Medulla oblongata (tissue), 1 donor: ENCODE data around the gene BBS12.

Experiments used
- DNase-seq: peaks from one replicate; pipeline ENCODE4 v3.0.0-alpha.2; 2015; ENCODE audit errors: extremely low spot score

The BBS12 gene

DNA sequence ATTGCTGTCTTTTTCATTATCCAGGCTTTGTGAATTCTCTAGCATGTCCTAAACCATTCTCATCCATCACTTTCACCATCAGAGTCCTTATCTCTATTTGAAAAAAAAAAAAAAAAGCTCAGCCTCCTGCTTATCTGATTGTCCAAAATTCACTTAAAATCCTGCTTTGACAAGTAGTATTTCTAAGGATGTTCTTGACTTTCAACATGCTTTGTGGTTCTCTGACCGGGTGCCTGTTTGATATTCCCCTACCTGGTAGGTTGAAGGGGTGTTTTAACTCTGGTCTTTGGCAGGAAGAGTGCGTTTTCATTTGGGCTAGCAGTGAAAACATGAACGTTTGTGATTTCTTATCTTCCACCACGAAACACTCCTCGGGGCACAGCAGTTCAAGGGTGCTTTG, 17.3 kb upstream of the BBS12 start:
- no peak for DNase-seq

GRCh38 chr4:122716825-122717448, 15.6 kb upstream of the BBS12 start:
- peak; percentile 75 for DNase-seq

- DNase-seq: no peak
Measured at GRCh38 chr4:122718281-122718680, 14.2 kb upstream of the BBS12 start.

GRCh38 chr4:122722256-122722655, 10.2 kb upstream of the BBS12 start:
- no peak for DNase-seq

GRCh38 chr4:122728856-122729255, 3.6 kb upstream of the BBS12 start:
- no peak for DNase-seq

GRCh38 chr4:122731676-122732075, 828 bp upstream of the BBS12 start:
- peak; percentile 12 for DNase-seq

DNA sequence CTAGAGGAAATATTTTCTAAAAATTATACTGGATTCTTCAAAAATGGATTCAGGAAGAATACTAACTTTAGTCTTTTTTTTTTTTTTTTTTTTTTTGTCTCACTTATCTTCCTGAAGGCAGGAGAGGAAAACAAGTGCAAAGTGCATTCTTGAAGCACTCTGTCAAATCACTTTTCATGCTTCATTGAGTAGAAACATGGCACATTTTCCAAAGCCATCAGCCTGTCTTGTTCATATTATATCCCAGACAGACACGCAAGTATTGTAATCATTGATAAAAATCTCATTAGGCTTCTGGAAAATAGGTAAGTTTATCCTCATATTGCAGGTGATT, 1.2 kb downstream of the BBS12 start:
- DNase-seq: no peak

DNA sequence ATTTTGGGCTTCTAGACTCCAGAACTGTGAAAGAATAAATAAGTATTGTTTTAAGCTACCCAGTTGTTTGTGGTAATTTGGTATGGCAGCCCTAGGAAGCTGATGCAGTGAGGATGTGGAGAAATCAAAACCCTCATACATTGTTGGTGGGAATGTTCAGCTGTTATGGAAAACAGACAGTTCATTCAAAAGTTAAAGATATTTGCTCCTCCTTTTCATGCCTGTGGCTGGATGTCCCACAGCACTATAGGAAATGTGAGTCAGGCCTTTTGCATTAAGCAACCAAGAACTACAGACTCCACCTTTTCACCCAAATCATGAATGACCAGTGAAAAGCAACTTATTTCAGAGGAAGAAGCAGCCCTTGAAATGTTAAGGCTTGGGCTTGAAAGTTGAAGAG, 6.7 kb downstream of the BBS12 start:
- no peak for DNase-seq

- no peak for DNase-seq
Measured at GRCh38 chr4:122742933-122743829, 10.7 kb downstream of the BBS12 start.

GRCh38 chr4:122744229-122744628, 11.7 kb downstream of the BBS12 start:
- peak; percentile 26 for DNase-seq

DNA sequence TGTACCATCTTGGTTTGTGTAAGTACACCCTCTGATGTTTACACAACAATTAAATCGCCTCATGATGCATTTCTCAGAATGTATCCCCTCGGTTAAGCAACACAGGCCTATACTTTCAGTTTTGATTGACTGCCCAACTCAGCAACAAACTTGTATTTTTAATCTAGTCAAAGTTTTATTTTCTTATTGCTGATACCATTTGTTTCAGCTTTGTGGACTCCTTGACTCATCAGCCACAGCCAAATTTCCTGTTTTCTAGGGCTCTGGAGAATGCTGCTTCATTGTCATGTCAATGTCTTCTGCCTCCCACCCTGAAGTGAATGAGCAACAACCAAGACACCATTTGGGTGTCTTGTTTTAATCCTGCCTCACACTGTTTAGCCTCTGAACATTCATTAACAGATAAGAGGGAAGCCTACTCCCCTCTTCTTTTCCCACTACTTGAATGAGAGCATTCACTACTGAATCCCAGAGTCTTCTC, 14.0 kb downstream of the BBS12 start:
- no peak for DNase-seq

DNA sequence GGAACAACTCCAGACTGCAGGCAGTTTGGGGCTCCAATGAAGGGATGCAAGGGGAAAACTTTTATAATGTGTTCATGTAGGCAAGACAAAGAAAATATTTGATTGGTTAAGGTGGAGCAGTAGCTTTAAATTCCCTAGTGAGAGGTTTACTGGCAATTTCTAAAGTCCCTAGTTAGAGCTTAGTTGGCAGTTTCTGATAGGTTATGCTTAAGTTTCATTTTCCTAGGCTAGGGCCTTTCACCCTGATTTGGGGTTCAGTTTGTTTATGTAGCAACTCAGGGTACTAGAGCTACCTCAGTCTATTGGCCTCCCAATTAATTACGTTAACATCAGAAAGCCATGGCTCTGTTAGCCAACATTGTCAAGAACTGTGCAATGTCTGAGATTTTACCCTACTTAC, 14.6 kb downstream of the BBS12 start:
- DNase-seq: no peak

DNA sequence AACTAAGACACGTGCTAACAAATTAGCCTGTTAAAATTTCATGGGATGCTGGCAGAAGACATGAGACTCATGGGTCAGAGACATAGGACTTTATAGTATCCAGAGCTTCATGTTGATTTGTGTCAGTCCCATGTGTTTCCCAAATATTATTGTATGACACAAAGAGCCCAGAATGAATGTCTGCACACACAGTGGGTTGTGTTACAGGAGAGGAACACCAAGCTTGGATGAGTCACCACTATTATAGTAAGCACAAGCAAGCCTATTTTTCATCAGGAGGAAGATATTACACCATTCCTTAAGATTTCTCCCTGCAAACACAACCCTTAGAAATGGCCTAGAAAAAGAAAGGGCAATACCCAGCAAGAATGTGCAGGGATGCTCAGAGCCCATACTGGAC, 15.4 kb downstream of the BBS12 start:
- no peak for DNase-seq

DNA sequence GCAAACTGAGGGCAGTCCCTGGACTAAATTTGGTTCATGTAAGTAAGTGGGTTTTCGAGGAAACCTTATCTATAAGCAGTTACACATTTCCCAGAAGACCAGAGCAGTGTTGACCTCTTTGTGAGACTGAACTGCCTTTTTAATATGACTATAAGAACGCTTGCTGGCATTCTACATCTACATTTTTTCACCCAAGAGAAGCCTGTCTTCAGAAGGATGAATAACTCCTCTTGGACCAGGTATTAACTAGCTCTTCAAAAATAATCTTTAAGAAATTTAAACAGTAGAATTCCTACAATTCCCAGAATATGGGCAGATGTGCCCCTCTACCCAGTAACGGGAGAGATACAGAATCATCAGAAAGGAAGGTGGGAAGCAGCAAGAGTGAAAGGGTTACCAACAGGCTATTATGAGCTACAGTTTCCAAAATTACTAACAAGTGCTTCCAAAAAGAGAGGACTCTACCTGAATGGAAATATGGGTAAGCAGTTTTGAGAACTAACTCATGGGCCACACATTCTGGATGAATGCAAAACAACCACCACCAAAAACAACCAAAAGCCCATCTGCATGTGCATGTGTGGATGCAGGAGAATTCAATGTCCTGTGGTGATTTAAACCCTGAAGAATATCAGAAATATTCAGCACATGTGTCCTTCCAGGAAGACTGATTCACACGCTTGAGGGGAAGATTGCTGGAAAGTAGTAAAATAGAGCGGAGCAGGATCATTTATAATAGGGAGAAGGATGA, 17.4 kb downstream of the BBS12 start:
- DNase-seq: no peak

GRCh38 chr4:122755675-122756074, 23.2 kb downstream of the BBS12 start:
- no peak for DNase-seq

GRCh38 chr4:122758033-122758432, 25.5 kb downstream of the BBS12 start:
- DNase-seq: peak; percentile 44

GRCh38 chr4:122759639-122760310, 27.3 kb downstream of the BBS12 start:
- DNase-seq: no peak

GRCh38 chr4:122762520-122762919, 30.0 kb downstream of the BBS12 start:
- DNase-seq: peak; percentile 76

DNA sequence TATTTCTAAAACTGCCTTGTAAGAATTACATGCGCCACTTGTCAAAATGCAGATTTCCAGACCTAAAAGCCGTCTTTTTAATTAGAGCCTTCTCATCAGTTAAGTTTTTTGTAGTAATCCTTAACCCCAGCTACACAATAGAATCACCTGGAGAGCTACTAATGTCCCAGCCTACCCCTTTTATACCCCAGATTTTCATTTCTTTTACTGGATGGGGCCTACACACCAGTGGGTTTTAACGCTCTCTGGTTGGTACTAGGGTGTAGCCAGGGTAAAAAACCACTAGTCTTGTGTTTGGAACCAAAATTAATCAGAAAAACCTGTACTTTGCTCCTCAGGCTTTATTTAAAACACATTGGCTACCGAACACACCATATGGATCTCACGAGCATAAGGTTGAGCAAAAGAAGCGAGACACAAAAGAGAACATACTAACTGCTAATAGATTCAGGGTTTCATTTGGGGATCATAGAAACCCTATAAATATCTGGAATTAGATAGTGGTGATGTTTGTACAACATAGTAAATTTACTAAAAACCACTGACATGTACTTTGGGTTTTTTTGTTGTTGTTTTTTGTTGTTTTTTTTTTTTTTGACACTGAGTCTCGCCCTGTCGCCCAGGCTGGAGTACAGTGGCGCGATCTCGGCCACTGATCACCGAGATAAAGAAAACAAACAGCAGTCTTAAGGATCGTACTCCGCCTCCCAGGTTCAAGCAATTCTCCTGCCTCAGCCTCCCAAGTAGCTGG, 30.6 kb downstream of the BBS12 start:
- no peak for DNase-seq

DNA sequence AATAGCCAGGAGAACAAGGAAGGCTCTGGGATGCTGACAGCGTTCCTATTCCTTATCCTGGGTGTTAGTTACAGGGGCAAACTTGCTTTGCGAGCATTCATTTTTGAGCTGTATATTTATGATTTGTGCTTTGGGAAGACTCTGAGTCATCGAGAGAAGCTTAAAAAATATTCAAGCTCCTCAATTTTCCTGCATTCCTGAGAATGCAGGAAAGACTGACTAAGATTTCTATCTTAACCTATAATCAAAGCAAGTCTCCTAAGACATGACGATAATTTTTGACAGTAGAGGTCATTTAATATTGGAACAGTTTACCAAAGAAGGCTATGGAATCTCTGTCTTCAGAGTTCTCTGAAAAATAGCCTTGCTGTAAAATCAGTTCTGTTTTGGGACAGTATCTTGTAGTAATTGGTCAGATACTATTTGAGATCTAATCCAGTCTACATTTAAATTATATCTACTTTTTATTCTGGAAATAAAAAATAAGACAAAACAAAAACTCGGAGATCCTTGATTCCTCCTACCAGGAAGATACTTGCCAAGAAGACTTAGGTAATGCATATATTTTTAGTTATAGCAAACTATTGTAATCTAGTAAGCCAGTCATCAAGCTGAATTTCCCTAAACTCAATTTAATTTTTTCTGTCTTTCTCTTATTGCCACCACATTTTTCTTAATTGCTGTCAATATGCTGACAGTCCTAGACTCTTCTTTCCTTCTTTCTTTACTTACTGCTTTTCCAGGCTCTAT, 31.7 kb downstream of the BBS12 start:
- DNase-seq: no peak

- DNase-seq: no peak
Measured at GRCh38 chr4:122764821-122765215, 32.3 kb downstream of the BBS12 start.
